GM19395 (cell line): Measurements from ENCODE around the gene FAM3D.
A peak's percentile ranks its signal among the peaks of the same experiment; 100 is the strongest.

Experiments
- ATAC-seq: cut with Tn5 transposase; IDR thresholded peaks from one replicate; pipeline ENCODE4 v1.9.1; 2021; ENCODE audit warnings: mild to moderate bottlenecking, moderate library complexity; ENCODE audit not compliant: unreplicated experiment

Gene FAM3D

DNA sequence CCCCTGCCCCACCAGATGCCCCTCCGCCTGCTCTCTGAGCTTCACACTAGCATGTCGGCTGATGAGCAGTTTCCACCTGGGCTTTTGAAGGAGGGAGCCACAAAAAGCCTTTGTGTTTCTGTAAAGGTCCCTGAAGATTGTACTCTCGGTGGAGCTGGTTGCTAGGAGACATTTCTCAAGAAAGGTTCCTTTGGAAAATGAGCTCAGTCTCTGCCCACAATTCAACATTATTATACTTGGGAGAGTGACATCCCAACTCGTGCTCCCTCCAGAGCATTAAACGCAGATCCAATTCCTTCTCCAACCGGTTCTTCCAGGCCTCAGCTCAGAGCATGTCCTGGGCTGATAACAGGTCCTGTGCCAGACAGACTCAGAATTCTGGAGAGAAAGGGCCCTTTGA, 62.5 kb downstream of the FAM3D start:
- no peak for ATAC-seq

DNA sequence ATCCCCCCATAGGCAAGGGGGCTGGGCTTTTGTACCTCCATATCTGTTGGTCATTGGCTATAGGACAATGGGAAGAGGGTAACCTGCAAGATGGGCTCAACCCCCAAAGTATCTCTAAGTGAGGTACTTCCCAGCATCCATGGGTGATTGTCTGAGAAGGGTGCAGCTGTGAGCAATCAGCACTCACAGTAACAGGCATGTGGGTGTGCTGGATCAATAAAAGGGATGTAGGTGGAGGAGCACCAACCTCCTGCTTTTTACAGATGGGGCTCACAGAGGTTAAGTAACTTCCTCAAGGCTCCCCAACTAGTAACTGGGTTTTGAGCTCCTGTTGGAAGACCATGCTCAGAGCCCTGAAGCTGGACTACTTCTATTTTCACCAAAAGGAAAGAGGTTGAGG, 63.0 kb downstream of the FAM3D start:
- ATAC-seq: no peak

DNA sequence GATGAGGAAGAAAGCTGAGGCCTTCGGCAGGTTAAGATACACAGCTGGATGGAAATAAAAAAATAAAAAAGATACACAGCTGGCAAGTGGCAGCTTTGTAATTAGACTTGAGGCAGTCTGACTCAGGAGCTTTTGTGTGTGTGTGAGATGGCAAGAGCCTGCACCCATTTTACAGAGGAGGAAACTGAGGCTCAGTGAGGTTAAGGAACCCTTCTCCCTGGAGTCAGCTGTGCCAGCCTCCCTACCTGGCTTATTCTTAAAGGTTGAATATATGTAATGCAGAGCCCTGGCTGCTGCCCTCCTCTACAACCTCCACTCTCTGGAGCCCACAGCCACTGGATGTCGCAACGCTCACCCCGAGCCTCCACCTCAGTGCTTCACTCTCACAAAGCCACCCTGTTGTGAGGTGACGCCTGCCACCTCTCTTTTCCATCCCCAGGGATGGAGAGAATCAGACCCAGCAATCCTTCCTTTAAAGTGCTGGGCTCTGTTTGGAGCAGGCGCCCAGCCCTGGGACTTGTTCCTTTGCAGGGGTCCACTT, 68.7 kb downstream of the FAM3D start:
- no peak for ATAC-seq

DNA sequence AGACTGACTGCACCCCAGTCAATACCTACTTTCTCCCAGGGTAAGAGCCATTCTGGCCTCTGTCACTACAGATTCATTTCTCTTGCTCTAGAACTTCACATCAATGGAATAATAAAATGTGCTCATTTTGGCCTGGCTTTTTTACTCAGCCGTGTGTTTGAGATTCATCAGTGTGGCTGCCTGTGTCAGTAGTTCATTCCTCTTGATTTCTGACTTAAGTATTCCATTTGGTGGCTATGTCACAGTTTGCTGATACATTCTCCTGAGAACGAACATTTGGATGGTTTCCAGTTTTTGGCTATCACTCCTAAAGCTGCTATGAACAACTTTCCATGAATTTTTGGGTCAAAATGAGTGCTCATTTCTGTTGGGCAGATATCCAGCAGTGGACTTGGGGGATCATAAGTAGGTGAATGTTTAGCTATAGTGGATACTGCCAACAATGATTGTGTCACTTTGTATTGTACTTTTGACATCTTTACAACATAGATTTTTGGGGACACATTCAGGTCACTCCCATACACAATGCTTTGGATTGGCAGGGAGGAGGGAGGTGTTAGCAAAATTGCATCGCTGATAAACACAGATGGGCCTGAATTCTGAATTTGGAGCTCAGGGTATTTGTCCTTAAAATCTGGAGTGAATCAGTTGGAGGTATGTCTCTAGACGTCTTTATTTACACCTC, 69.6 kb downstream of the FAM3D start:
- no peak for ATAC-seq

DNA sequence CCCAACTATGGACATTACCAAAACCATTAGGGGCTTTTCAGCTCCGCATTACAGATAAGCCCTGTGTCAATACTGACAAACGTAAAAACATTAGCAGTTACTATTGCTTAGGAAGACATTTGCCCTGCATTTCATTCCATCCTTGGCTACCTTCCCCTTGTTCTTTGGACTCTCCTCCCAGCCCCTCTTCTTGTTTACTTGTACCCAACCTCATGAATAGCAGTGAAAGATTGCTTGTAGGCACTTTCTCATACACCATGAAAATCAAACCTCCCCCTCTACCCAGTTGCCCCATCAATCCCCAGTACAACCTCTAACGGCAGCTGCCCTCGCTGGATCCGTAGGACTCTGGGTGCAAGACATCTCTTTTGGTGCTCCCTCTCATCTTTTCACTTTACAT, 72.5 kb downstream of the FAM3D start:
- ATAC-seq: no peak

DNA sequence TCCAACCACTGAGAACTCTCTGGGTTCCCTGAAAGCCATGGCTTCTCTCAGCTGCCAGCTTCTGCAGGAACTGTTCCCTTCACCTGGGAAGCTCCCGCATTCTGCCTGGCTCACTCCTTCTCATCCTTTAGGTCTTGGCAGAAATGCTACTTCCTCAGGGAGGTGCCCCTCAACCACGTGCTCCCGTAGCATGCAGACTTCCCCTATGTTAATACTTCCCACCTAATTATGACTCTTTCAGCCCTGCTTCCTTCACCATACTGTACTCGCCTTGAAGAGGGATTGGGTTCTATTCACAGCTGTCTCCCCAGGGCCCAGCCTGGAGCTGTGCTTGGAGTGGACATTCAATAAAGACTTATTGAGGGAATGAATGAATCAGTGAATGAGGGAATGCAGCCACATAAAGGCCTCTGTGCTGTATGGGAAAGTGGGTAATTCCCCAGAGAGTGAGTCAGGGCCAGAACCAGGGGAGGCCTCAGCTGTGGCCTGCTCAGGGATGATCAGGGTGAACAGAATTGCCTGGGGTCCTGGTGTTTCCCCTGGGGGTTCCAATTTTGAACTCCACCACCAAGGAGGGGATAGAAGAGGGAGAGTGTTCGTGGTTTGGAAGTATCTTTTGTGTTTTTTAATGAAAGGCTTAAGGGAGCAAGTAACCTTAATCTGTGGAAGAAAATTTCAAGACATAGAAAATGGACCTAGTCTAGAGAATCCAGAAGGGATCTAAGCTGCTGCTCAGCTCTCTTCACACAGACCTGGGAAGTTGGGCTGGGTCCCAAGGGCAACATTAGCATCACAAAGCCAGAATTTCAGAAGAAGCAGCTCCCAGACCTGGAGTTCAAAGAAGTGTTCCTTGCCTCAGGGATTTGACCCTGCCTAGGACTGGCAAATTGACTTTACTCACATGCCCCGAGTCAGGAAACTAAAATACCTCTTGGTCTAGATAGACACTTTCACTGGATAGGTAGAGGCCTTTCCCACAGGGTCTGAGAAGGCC, 74.8 kb downstream of the FAM3D start:
- no peak for ATAC-seq

DNA sequence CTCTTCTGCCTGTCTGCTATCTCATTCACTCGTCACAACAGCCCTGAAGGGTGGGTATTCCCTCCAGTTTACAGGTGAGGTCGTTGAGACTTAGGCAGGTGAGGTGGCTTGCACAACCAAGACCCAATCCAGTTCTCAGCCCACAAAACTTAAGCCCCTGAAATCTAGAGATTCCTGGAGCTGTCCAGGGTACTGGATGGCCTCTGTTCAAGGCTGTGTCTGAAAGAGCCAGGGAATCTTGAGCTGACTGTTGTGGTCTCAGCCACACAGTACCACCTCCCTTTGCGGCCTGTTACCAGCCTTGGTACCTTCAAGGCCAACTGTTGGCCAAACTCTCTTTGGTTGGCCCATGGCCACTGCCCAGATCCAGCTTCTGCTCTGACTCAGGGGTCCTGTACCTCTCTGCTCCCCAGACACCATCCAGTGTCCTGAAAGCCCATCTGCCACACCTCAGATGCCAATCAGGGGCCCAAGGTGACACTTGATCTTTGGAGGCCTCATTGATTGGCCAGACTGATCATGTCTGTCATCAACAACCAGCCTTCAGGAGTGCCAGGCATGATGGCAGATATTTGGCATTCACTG, 78.5 kb downstream of the FAM3D start:
- no peak for ATAC-seq

DNA sequence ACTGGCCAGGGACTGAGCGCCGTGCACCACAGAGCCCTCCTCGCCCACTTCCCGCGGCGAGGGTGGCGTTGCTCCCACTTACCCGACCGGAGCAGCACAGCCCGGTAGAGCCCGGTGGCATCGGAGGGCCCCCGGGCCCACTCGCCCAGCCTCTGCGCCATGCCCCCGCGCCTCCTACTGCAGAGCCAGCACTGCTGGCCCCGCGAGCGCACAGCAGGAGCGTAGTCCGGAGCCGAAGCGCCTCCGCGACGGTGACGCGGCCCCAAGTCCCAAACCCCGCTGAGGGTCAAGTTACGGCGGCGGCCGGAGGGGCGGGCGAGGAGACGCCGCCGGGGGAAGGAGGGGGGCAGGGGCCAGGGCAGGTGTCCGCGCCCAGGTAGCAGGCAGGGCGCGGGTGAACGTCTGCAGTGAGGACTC, 79.8 kb downstream of the FAM3D start:
- no peak for ATAC-seq

DNA sequence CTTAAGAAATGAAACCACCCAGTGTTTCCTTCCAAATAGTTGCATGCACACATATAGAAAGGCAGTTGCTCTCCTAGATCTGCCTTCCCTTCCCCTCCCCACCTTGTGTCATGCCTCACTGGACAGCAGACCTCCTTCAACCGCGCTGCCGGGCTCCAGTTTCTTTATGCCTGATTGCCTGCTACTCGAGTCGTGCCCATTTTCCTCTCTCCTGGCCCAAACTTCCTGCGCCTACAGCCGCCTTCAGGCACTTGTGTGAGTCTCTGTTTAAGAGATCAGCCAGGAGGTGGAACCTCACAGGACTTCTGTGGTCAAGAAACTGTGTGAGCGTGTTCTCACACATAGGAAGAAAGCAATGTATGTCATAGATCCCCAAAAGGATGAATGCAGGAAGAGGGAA, 80.6 kb downstream of the FAM3D start:
- no peak for ATAC-seq

DNA sequence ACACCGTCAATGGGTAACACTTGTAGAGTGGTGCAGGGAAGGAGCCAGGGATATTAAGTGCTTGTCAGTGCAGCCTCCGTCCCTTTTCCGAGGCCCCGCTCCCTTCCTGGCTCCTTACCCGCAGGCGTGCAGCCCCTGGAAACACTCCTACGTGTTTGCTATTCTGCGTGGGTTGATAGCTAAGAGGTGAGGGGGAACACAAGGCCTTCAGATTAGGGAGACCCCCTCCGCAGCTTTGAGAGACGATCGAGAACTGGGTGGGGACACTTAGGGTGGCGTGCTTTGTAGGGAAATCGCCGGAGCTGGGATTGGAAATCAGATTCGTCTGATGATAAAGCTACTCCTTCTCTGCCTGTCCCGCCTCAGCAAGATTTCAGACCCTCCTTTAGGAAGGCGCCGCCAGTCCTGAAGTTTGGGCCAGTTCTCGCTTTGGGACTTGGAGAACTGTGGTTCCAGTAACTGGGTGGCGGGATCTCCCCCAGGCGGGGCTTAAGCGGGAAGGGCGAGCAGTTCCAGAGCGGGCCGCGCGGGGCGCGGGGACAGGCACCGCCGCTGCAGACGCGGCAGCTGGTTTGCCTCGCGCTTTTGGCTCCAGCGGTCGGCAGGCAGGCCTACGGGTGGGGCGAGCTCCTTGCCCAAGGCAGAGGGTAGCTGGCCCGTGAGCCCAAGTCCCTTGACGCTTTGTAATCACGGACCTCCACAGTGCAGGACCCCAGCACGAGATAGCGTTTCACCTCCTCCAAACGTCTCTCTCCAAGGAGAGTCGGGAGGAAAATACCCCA, 81.4 kb downstream of the FAM3D start:
- ATAC-seq: peak; percentile 81

DNA sequence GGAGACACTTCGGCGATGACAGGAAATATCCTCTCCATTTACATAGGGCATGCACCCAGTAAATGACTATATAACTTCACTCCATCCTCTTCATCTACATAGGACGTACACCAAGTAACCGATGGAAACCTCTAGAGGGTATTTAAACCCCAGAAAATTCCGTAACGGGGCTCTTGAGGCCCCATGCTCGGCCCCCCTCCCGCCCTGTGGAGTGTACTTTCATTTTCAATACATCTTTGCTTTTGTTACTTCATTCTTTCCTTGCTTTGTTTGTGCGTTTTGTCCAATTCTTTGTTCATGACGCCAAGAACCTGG, 81.9 kb downstream of the FAM3D start:
- no peak for ATAC-seq
